Lower lobe of right lung (tissue), 2 donors: ENCODE measurements around the gene GPR176. TPM values are rescaled to one million over a fixed set of nuclear protein-coding genes. Genes with fewer than 3 reads are reported as not detected.

Experiments used
- ATAC-seq, 2 donors: fragments of 200-7000 bp; cut with Tn5 transposase; one replicate each; pipeline ENCODE4 v1.9.1; 2020 to 2022; ENCODE audit warnings: mild to moderate bottlenecking in 2 of 2, moderate library complexity in 2 of 2
- DNase-seq: peaks from one replicate; pipeline ENCODE4 v3.0.0-alpha.2; 2020
- H3K27ac ChIP-seq: fragments of 200-600 bp; one replicate; pipeline ENCODE4 v1.8.0; 2022
- H3K27me3 ChIP-seq: fragments of 200-600 bp; one replicate; pipeline ENCODE4 v1.8.0; 2022; ENCODE audit warnings: low read depth
- H3K36me3 ChIP-seq: fragments of 200-600 bp; one replicate; pipeline ENCODE4 v1.8.0; 2022; ENCODE audit warnings: mild to moderate bottlenecking
- H3K4me1 ChIP-seq: fragments of 200-600 bp; one replicate; pipeline ENCODE4 v1.8.0; 2022
- H3K4me3 ChIP-seq: fragments of 200-600 bp; one replicate; pipeline ENCODE4 v1.8.0; 2022; ENCODE audit warnings: mild to moderate bottlenecking
- H3K9me3 ChIP-seq: fragments of 200-600 bp; one replicate; pipeline ENCODE4 v1.8.0; 2022
- intact Hi-C: fragments of 100-400 bp; cut with DNase I; formaldehyde crosslinking; loops from one replicate; pipeline ENCODE4 v1.11.0; 2022
- total RNA-seq: library from RNA; stranded (reverse); fragmentation: NEBNext Ultra II Directional; extraction: Animal tissue kit (Norgen Biotek cat#: 25700); gene quantifications from one replicate; pipeline ENCODE4 v1.2.1, GENCODE V29; 2021
- TF ChIP-seq, protein P1 (sequence below): fragments of 200-600 bp; IDR thresholded peaks from one replicate; pipeline ENCODE4 v1.8.0; 2022; ENCODE audit warnings: antibody characterized with exemption, mild to moderate bottlenecking
- donor health status: DM: no; HTN: yes; CAD: no; lungs with severe emphysema.

Gene GPR176
- total RNA-seq, 1 donor from 2014 or later = 2.4 TPM

DNA sequence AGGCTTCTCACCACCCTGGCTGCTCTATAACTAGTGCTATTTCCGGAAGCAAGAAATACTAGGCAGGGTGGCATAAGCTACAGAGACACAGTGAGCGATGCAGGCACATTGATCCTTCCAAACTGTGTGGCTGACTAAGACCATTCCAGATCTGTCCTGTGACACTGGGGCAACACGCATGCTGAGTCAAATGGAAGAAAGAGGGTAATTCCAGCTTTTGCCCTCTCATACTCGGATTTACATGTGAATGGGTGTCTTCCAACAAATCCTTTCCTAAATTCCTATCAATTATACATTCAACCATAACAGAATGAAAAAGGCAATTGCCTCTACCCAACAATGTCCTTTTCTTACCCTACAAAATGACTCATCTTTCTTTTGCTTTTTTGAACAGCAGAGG, 142.6 kb downstream of the GPR176 start:
- intact Hi-C loops = no loop called here

DNA sequence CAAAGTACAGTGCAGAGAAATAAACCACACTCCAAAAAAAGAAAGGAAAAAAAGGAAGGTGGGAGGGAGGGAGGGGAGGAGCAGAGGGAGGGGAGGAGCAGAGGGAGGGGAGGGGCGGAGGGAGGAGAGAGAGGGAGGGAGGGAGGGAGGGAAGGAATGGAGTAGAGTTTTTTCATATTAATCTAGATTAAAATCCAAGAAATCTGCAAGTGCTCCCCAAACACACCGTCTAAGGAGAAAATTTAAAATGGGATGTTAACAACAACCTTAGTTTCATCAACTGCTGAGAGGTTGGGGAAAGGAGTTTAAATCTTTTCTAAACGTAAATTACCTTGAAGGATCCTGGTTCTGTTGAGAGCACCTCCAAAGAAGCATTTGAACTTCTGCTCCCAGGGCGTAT, 144.0 kb downstream of the GPR176 start:
- no peaks in the 10 kb centered on the region for H3K27me3 ChIP-seq
- intact Hi-C loops = no loop called here
- no peak overlapping the region for H3K27ac ChIP-seq
- H3K4me1 ChIP-seq = no peaks in the 10 kb centered on the region
- ATAC-seq (no peak), DNase-seq (no peak)
- no peaks in the 10 kb centered on the region for H3K36me3 ChIP-seq
- H3K9me3 ChIP-seq = no peaks in the 10 kb centered on the region
- TF ChIP-seq, protein P1, sequence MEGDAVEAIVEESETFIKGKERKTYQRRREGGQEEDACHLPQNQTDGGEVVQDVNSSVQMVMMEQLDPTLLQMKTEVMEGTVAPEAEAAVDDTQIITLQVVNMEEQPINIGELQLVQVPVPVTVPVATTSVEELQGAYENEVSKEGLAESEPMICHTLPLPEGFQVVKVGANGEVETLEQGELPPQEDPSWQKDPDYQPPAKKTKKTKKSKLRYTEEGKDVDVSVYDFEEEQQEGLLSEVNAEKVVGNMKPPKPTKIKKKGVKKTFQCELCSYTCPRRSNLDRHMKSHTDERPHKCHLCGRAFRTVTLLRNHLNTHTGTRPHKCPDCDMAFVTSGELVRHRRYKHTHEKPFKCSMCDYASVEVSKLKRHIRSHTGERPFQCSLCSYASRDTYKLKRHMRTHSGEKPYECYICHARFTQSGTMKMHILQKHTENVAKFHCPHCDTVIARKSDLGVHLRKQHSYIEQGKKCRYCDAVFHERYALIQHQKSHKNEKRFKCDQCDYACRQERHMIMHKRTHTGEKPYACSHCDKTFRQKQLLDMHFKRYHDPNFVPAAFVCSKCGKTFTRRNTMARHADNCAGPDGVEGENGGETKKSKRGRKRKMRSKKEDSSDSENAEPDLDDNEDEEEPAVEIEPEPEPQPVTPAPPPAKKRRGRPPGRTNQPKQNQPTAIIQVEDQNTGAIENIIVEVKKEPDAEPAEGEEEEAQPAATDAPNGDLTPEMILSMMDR = no peak
- H3K4me3 ChIP-seq = no peak overlapping the region

More for the DNA sequence above, 142.6 kb downstream of the GPR176 start:
- Histone ChIP-seq H3K4me1 (peaks cover 5% of the 10 kb centered on the region), H3K27me3 (no peaks in the 10 kb centered on the region), H3K4me3 (no peak overlapping the region), H3K9me3 (no peaks in the 10 kb centered on the region), H3K27ac (no peak overlapping the region), H3K36me3 (no peaks in the 10 kb centered on the region)
- no peak for DNase-seq
- TF ChIP-seq, protein P1 = no peak
- no peak for ATAC-seq

DNA sequence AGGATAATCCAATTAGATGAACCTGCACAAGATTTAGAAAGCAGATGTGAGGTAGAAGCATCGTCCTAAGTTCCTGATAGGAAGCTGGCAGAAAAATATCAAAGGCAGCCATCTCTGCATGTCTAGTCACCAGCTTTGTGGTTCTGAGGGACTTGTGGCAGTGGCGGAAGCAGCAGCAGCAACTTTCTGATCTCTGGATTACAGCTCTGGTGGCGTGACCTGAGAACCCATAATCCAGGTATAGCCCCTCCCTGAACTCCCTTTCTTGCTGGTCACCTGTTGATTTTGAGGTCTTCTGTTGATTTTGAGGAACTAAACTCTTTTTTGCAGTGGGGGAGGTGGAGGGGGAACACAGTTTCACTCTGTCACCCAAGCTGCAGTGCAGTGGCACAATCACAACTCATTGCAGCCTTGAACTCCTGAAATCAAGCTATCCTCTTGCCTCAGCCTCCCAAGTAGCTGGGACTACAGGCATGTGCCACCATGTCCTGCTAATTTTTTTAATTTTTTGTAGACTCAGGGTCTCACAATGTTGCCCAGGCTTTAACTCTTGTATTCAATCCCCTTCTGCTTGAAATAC, 145.3 kb downstream of the GPR176 start:
- Histone ChIP-seq H3K27ac (no peak overlapping the region), H3K4me1 (no peaks in the 10 kb centered on the region), H3K4me3 (no peak overlapping the region), H3K27me3 (no peaks in the 10 kb centered on the region), H3K9me3 (no peaks in the 10 kb centered on the region), H3K36me3 (no peaks in the 10 kb centered on the region)
- DNase-seq = no peak
- intact Hi-C loops = no loop called here
- ATAC-seq = peak in 1 of 2 donors; percentile 11
- TF ChIP-seq, protein P1 = no peak

DNA sequence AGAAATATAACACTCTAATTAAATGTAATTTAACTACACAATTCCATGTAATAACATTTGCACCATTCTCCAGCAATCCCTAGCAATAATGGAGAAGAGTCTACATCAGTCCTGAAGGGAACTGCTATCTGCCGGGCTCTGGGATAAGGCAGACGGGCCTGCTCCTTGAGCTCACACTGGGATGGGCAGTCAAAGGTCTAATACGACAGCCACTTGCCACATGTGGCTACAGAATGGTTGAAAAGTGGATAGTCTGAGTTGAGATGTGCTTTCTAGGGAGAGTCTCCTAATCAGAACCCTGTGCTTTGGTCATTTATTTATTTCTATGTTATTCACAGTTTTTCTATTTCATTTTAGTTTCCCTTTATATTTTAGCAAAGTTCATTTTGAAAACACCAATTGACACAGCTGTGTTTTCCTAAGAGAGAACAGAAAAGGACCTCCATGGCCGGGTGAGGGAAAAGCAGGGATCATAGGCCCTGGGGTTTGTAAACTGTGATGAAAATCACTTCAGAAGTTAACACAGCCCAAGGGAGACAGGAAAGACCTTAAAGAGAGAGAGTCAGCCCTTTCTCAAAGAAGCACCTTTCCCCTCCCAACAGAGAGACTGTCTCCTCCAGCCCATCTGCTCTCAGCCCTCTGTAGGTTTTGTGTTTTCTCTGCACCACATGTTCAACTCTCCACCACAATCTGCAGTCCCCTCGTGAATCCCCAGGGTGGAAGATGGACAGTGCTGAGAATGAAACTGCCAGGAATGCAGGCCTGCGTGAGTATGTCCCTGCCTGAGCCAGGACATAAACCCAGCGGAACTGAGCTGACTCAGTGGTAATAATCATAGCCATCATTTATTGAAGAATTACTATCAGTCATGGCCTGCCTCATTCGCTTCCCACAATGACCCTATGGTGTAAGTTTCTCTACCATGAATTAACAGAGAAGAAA, 149.0 kb downstream of the GPR176 start:
- Histone ChIP-seq H3K9me3 (no peaks in the 10 kb centered on the region), H3K36me3 (no peaks in the 10 kb centered on the region), H3K4me1 (no peaks in the 10 kb centered on the region), H3K27ac (peak overlapping the region; percentile 6), H3K4me3 (no peak overlapping the region), H3K27me3 (no peaks in the 10 kb centered on the region)
- intact Hi-C loops = no loop called here
- ATAC-seq (no peak), DNase-seq (no peak)
- TF ChIP-seq, protein P1 = no peak

DNA sequence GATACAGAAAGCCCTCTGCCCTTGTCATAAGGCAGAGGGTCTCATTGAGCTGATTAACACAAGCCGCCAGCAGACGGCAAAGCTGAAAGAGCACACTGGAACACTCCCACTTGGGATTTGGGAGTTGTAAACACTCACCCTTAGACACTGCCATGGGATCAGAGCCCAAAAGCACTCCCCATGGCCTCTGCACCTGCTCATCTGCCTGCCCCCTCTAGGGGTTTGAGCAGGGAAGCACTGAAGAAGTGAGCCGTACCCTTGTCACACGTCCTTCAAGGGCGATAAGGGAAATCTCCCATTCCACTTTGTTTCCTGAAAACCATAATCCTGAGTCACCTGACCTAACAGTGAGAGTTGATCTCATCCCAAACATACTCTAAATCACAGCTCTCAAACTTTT, 152.1 kb downstream of the GPR176 start:
- intact Hi-C loops = no loop called here
- DNase-seq = no peak
- Histone ChIP-seq H3K27me3 (no peaks in the 10 kb centered on the region), H3K27ac (no peak overlapping the region), H3K36me3 (no peaks in the 10 kb centered on the region), H3K4me3 (no peak overlapping the region), H3K9me3 (no peaks in the 10 kb centered on the region), H3K4me1 (no peaks in the 10 kb centered on the region)
- no peak for ATAC-seq
- TF ChIP-seq, protein P1 = no peak
